Measurements from ENCODE around the gene PXDN.

PXDN gene

DNA sequence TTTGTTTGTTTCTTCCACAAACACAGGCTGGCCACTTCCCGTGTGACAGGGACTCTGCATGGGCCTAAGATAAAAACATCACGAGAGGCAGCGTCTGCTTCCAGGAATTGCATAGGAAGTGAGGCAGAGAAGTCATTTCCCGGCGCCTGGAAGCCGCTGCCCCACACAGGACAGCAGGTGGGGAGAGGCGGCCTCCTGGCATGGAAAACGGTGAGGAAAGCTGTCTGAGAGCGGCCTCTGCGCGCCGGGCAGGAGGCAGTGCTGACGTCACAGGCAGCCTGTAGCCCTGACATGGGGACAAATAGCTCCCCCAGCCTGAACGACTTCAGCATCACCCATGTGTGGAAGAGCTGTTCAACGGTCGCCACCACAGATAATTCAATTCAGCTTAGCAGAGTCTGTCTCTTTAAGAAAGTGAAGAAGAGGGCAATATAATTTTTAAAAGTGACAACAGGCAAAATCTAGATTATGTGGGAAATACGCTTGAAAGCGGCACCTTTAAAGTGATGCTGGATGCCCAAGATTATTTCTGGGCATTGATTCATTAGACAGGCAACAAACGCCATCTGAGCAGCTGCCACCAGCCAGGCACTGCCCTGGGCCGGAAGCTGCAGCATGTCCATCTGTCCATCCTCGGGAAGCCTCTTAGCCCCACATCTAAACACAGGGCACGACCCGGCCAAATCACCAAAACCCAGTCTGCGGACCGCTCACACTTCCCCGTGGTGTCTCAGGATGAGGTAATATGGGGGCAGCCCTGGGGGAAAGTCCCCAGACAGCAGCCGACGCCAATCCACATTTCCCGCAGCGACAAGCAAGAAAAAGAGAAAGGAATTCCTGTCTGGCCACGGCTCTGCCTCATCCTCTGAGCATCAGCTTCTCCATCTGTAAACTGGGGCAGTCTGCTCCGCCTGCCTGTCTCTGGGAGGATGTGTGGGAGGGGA lies 138.9 kb downstream of the PXDN start:
- DNase-seq, result no peak

DNA sequence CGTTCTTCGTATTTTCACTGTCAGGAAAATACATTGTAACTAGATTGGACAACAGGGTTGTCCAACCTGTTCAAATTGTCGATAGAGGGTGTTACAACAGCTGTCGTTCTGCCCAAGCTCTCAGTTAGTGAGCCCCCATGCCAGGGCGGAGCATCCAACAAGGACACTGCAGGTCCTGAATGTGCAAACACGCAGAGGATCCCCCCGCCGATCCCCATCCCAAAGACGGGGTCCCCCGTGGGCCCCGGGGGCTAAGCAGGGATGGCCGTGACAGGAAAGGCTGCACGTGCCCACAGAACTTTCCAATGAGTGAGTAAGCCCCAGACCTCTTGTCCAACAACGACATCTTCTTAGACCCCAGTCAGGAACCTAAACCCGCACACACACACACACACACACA lies 140.8 kb downstream of the PXDN start:
- DNase-seq, result no peak

DNA sequence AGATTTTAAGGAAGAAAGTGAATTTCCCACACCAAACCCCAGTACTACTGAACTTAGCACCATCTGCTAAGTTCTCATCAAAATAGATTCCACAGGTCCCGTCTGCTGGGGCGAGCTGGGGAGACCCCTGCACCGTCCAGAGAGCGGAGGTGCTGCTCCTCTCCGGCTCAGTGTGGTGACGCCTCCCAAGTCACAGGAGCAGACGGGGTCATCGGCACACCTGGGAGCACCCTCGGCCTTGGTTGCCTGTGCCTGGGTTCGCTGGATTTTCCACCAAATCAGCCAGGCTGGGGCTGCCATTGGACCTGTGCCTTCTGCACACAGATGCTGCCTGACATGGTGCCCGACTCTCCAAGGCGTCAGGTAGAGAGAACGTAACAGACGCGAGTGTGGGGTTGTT lies 141.3 kb downstream of the PXDN start:
- DNase-seq, result no peak

DNA sequence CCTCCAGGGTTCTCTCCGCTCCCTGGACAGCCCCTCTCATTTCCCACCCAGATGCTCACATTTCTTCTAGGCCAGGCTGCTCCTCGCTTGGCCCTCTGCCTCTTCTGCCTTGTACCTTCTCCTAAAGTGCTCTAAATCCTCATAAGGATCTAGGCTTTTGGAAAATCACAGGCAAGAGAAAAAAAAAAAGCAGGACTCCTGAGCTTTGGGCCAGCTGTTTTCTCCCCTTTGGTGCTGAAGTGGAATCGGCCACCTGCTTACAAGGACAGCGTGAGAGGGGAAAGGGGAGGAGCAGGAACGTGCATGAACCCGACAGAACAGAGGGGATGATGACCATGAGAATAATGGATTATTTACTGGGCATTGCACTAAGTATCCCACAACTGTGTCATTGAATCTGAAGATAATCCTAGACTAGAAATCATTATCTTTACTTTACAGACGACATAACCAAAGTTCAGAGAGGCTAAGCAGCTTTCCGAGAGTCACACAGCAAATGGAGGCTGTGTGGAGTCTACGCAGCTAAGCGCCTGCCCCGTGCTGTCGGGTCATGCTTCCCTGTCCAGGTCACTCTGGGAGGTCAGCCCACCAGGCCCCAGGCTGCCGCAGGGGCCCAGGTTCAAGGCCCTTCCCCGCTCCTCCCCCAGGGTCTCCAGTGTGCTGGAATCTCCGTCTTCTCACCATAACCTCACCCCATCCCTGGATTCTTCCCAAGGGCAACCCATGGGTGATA lies 141.9 kb downstream of the PXDN start:
- no peak for DNase-seq

DNA sequence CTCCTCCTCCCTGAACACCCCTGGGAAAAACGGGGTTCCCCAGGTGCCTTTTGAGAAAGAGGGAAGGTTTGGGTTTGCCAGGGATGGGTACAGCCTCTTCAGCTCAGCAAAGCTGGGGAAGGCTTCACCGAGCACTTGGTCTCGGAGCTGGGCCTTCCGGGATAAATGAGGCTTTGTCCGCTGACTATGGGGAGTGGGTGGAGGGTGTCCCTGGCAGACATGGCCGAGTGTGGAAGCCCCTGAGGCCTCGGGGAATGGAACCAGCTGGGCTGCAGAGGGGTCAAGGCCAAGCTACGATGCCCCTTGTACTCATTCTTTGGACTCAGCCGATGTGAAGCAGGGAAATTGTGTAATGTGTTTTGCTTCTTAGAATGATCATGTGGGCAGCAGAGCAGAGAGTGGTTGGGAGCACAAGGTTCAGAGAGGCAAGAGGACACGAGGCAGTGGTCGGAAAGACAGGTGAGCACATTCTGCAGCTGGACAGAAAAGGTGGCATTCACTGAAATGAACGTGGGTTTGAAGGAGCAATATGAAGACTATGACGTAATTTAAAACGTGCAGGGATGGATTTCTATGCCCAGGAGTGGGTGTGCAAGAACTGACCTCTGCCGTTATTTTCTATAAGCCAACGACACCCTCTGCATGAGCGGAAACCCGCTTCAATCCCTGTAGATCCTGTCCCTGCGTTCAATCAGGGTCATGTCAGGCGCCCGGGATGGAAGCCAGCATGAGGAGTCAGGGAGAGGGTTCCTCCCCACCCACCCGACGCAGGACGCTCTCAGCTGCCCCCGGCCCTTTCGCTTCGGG lies 142.6 kb downstream of the PXDN start:
- DNase-seq, result no peak

DNA sequence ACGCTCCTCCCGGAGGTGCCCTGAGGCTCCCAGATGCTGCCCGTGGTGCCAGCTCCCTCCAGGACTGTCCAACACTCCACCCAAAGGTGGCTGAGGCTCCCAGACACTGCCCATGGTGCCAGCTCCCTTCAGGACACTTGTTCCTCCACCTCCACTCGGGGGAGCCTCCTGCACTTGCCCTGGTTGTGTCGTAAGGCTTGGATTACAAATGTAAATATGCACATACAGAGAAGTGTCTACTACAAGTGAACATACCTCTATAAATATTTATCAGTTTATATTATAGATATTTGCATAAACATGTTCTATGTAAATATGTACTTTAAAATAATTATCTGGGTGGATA lies 143.3 kb downstream of the PXDN start:
- no peak for DNase-seq

DNA sequence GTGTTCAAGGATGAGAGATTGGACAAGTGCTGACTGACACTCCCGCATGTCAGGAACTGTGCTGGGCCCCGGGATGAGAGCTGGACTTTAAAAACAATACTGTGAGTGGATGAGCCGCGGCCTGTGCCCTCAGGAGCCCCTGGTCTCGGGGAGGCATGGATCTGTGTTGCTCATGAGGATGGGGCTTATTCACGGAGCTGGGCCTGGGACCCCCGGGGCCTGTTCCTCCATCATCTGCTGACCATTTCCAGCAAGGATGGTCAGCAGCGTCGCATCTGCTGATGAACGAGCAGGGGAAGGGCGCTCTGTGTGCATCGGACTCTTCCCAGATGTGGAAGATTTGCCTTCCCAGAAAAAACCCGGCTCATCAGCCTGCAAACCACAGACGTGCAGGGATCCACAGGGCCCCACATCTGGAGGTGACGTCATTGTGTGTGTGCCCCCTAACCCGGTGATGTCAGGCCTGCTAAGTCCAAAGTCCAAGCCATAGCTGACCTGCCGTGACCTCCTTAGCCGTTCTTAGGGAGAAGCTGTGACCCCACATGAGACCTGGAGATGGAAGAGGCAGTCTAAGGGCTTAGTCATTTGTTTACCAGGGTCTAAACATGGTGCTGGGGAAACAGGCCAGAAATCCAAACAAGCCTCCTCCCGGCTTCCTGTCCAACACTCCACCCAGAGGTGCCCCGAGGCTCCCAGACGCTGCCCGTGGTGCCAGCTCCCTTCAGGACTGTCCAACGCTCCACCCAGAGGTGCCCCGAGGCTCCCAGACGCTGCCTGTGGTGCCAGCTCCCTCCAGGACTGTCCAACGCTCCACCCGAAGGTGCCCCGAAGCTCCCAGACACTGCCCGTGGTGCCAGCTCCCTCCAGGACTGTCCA lies 143.9 kb downstream of the PXDN start:
- no peak for DNase-seq

DNA sequence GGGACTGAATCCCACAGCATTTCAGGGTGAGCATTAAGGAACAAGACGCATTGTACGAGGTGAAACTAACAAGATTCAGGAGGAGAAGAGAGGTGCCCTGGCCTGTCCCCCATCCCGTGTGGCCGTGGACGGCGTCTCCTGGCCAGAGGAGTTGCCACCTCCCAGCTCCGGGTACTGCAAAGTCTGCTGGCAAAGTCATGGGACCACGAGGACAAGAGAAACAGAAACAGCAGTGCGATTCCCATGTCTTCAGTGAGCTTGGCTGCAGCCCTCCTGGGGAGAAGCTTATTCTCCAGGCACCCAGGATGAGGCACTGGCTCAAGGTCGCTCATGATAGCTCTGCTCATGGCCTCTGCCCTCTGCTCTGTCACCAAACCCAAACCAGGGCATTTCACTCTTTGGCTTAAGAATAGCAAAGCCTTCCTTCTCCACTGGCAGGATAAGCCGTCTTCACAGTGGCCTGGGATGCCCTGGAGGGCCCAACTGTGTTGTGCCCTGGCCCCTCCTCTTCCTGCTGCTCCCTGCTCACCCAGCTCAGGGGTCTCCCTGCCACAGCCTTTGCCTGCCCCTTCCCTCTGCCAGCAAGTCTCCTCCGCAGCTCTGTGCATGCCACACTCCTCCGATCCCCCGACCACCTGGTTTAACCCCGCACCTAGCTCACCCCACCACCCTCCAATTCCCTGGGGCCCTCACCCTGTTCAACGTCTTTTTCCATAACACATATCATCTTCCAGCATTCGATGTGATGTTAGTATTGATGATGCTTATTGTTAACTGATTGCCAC lies 144.8 kb downstream of the PXDN start:
- DNase-seq, result no peak

DNA sequence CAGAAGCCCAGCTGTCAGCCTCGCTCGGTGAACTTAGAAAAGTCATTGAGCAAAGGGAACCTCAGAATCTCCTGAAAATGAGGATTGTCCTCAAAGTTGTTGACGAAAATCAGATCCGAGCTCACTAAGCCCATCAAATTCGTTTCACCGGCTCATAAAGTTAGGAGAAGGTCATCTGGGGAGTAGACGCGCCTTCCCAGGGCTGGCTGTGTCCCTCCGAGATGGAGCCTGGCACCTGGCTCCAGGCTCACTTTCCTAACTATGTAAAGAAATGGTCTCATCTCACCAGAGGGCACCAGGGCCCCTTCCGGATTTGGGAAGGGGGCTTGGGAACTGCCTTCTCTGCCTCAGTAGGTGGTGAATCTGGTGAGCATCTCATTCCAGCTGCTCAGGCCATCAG lies 145.5 kb downstream of the PXDN start:
- no peak for DNase-seq

DNA sequence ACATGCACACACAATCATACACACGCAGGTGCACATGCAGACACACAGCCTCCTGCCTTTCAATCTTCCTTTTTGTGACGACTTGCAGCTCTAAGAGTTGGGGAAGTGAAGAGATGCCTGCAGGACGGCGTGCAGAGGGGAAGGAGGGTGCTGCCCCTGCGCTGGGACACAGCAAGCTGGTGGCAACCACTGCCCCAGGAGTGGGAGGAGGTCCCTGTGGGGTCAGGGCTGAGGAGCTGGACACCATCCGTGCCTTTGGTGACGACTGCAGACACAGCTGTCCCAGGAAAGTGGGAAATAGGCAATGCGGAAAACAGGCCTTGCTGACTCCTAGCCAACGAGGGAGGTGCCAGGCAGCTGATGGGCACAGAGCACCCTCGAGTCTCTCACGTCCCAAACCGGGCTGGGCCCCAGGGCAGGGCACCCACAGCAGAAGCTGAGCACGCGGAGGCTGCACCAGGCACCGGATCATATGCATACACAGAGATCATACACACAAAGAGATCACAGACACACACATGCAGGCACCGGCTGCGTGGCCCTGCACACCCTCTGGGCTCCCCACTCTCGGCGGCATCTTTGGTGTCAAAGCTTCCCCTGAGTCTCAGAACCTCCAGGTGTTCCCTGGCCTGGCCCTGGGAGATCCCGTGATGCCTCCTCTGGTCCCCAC lies 146.1 kb downstream of the PXDN start:
- DNase-seq, result no peak

DNA sequence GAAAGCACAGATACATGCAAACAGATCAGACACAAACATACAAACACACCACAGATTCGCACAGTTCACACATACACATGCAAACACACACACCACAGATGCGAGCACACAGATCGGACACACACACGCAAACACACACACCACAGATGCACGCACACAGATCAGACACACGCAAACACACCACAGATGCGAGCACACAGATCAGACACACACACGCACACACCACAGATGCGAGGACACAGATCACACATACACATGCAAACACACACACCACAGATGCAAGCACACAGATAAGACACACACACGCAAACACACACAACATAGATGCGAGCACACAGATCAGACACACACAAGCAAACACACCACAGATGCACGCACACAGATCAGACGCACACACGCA lies 149.0 kb downstream of the PXDN start:
- no peak for DNase-seq

DNA sequence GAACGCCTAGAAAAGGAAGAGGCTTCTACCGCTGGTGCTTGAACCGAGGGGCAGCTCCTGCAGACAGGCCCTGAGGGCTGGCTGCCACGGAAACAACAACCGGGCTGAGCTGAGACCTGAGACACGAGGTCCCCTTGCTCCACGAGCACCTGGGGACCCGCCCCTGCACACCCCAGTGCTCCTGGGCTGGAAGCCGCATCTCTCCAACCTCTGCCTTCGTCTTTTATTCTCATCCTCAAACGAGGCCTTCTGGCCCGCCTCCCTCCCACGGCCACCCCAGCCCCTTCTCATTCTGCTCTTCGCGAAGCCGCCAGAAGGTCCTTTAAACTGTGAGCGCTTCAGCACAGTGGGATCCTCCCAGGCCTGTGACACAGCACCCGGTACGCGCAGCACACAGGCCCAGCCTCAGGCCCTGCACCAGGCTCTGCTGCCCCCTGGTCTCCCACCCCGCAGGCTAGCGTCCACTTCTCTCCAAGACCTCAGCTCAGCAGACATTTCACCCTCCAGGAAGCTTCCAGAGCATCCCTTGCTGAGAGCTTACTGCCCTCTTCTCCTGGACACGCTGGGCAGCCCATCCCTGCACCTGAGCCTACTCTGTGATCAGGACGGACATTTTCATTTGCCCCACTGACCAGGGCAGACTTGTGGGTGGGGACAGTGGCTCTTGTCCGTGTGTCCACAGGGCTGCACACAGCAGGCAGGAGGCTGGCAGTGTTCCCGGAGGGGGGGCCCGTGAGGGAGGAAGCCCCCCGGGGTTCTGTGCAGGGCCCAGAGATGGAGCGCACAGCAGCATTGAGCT lies 149.7 kb downstream of the PXDN start:
- DNase-seq, result no peak

DNA sequence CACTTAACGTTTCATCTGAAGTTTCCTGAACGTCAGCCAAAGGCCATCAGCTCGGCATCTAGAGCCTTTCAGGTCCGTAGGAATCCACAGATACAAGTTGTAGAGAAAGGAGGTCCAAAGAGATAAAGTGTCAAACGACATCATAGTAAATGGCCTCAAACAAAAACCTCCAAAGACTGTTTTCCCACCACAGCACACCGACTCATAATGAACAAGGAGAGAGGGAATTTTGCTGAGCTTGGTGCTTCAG lies 150.3 kb downstream of the PXDN start:
- DNase-seq, result no peak

DNA sequence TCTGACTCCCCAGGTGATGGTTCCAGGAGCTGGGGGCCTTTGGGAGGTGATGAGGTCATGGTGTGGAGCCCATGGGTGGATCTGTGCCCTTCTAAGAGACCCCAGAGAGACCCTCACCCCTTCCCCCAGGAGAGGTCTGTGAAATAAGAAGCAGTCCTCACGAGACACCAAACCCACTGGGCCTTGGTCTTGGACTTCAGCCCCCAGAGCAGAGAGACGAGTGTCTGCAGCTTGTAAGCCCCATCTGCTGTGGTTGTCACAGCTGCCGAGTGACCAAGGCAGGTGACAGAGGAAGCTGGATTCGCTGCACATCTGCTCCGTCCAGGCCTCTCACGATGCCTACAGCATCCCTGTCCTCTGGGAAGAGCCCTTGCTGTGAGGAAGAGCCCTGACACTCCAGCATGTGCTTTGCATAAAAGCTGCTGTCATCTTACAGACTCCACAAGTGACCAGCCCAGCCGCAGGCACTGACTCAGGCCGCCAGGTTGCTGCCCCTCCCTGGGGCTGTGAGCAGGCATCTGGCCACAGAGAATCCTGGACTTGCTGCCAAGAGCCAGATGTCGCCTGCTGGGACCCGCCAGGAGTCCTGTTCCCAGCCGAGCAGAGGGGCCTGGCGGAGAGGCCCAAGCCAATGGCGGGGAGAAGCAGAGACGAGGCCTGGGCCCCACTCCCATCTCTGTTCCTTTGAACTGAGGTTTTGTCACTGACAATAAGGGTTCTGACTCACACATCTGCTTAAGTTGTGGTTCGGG lies 150.8 kb downstream of the PXDN start:
- DNase-seq, result no peak

DNA sequence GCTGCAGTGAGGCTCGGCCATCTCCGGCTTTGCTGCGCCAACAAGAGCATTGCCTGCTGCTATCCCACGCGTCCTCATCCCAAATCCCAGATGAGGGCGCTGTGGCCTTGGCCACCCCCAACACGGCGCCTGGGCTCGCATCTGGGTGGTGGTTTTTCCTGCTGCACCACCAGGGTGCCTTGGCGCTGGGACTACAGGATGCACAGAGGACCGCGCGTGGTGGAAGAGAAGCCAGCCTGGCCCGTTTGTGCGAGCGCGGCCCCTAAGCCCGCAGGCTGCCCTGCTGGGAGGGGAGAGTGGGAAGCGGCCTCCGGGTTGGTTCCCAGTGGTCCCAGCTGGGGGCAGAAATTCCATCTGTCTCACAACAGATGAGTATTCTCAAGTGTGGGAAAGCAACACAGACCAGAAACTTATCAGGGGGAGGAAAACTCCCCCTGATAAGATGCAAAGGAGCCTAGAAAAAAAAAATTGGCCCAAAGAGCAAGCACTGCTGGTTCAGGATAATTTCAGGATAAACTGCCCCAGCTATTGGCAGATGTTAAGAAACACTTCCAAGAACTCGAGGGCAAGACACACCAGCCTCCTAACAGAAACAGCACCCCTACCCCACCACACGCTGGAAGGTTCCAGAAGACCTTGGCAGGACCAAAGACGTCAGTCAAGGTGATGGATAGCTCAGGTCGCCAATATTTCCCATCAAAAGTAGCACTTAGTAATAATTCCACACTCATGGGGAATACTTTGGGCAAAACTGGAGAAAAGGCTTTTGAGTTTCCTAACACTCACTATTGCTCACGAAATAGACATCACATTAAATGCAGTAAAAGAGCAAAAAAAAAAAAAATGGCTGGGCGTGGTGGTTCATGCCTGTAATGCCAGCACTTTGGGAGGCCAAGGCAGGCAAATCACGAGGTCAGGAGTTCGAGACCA lies 152.1 kb downstream of the PXDN start:
- no peak for DNase-seq

DNA sequence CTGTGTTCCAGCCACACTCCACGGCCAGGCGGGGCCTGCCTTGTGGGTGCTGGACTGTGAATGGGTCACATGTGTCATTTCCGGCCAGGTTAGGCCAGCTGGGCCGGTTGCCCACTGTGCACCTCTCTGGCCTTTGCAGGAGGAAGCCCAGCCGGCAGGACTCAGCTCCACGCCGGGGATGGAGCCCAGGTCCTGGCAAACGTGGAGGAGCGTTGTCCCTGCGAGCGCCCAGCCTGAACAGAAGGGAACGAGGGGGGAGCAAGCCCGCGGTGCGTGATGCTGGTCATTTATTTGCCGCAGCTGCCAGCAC lies 152.9 kb downstream of the PXDN start:
- no peak for DNase-seq

DNA sequence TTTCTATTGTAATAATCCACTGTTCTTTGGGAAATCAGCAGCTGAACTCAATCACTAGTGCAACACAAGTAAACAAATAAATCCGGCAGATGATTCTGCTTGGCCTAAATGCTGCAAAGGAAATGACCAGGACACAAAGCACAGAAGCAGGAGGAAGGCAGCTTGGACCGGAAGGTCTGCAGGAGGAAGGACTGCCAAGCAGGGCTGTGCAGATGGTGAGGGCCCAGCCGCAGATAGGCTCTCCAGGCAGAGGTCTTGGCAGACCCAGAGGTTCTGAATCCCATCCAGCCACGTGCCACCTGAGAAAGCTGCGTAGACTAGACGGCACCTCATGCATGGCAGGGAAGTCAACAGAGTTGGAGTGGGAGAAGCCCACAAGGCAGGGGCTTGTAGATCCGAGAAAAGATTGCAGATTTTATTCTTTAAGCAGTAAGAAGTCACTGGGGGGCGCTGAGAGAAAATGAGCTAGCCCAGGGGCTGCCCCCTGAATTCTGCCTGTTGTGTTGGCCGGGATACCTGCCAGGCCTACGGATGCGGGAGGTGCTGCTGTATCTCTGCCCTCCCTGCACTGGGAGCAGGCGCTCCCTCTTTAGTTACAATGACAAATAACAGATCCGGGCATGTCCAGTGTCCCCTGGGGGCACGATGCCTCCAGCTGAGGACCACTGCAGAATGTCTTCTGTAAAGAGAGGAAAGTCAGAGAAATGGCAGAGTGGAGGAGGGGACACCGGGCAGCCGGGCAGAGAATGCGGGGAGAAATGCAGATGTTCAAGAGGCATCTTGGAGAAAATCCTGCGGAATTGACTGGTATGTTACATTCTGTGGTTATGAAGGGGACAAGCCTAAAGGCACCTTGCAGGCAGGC lies 153.5 kb downstream of the PXDN start:
- DNase-seq, result no peak
